Measurements from ENCODE around the gene LDLRAD1.

Gene LDLRAD1

DNA sequence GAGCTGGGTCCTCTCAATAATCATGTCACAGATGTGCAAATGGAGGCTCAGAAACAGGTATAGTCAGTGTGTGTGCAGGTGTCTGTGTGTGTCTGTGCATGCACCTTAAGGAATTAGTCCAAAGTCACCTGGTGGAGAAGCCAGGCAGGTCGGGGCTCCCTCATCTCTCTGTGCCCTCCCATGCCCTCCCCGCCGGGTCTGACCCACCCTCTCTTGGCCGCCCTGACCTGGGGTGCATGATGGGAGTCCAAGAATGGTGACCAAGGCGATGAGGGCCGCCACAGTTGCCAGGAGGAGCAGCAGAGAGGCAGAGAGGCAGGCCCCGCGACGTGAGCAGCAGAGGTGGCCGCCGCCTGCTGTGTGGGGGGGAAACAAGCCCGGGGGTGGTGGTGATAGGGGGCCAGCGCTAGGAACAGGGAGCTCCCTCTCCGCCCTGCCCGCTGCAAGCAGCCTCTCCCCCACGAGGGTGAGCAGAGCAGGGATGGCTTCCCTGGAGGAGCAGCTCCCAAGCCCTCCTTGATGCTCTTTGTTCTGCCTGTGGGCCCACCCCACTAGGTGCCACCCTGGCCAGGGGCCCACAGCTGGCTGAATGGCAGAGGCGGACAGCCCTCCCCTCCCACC is 3.9 kb downstream of the LDLRAD1 start:
- TF ChIP-seq ZFX (IDR thresholded peaks at IDR 0.05; ENCODE audit: borderline replicate concordance) = no peak
- TF ChIP-seq, protein P1, sequence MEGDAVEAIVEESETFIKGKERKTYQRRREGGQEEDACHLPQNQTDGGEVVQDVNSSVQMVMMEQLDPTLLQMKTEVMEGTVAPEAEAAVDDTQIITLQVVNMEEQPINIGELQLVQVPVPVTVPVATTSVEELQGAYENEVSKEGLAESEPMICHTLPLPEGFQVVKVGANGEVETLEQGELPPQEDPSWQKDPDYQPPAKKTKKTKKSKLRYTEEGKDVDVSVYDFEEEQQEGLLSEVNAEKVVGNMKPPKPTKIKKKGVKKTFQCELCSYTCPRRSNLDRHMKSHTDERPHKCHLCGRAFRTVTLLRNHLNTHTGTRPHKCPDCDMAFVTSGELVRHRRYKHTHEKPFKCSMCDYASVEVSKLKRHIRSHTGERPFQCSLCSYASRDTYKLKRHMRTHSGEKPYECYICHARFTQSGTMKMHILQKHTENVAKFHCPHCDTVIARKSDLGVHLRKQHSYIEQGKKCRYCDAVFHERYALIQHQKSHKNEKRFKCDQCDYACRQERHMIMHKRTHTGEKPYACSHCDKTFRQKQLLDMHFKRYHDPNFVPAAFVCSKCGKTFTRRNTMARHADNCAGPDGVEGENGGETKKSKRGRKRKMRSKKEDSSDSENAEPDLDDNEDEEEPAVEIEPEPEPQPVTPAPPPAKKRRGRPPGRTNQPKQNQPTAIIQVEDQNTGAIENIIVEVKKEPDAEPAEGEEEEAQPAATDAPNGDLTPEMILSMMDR (IDR thresholded peaks at IDR 0.05) = no peak
- H3K27ac ChIP-seq = no peak overlapping the region

DNA sequence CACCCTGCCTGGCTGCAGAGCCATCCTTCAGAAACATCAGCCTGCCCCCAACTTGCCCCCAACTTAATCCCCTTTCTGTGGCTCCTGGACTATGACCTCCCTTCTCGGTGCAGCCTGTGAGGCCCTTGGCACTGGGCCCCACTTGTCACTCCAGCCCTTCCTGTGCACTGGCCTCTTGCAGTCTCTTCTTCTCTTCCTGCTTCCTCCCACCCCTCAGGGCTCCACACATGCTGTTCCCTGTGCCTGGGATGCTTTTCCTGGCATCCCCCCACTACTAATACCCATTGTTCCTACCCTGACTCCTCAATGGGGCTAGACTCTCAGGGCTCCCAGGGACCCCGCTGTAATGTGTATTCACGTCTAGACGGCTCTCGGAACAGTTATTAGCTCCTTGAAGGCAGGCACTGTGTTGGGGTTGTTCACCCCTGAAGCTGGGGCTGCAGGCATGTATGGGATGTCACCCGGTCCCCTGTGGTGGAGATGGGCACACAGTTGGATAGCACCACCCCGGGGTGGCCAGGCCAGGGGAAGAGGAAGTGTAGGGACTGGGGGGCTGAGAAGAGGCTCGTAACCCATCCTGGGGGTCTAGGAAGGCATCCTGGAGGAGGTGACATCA is 4.5 kb downstream of the LDLRAD1 start:
- no peak for TF ChIP-seq ZFX (IDR thresholded peaks at IDR 0.05; ENCODE audit: borderline replicate concordance)
- TF ChIP-seq, protein P1 (IDR thresholded peaks at IDR 0.05) = no peak
- H3K27ac ChIP-seq = no peak overlapping the region

DNA sequence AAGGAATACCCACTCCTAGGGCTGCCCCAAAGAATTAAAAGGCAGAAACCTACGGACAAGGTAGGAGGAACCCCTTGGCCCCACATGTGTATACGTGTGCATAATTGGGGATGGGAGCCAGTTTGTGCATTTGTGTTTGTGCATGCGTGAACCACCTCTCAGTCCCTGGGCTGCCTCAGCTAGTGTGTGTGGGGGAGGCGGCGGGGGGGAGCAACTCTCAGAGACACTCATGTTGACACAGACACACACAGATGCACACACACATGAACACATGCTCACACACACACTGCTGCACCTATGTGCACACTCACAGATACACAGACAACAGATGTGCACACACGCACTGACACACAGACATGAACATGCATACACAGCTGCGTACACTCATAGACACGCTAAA is 5.1 kb downstream of the LDLRAD1 start:
- no peak overlapping the region for H3K27ac ChIP-seq
- TF ChIP-seq ZFX (IDR thresholded peaks at IDR 0.05; ENCODE audit: borderline replicate concordance) = no peak
- TF ChIP-seq, protein P1 (IDR thresholded peaks at IDR 0.05) = no peak

DNA sequence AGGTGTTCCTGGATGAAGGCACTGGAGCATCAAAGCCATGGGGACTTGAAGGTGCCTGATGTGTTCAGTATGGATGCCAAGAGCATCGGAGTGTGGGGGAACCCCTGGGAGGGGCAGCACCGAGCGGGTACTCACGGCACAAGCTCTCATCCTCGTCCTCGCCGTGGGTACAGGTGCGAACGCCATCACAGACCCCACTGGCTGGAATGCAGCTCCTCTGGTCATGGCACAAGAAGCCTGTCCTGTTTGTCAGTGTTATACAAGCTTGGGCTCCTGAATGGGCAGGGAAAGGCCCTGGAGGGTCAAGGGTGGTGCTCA is 6.0 kb downstream of the LDLRAD1 start:
- no peak overlapping the region for H3K27ac ChIP-seq
- no peak for TF ChIP-seq ZFX (IDR thresholded peaks at IDR 0.05; ENCODE audit: borderline replicate concordance)

DNA sequence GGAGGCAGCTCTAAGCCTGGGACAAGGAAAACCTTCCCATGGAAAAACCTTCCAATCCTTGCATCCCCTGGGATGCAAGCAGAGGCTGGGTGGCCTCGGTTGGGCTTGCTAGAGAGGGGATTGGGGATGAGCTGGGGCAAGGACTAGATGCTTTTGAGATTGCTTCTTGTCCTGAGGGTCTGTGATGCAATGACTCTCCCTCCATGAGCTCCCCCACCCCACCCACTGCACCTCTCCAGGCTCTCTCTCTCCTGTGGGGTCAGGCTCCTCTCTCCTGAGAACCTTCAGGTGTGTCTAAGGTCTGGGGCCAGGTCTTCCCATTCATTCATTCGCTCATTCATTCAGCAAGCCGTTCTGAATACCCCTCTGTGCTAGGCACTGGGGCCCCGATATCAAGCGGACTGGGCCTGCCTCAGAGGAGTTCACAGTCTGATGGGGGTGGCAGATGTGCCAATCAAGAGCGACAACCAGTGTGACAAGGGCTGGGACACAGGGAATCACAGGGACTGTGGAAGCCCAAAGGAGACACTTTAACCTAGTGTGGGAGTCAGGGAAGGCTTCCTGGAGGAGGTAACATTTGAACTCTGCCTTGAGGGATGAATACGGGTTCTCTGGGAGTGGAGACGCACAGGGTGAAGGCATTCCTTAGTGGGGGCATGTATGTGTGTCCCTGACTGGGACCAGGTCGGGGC is 6.5 kb downstream of the LDLRAD1 start:
- TF ChIP-seq ZFX (IDR thresholded peaks at IDR 0.05; ENCODE audit: borderline replicate concordance) = no peak
- TF ChIP-seq, protein P1 (IDR thresholded peaks at IDR 0.05) = no peak
- no peak overlapping the region for H3K27ac ChIP-seq

DNA sequence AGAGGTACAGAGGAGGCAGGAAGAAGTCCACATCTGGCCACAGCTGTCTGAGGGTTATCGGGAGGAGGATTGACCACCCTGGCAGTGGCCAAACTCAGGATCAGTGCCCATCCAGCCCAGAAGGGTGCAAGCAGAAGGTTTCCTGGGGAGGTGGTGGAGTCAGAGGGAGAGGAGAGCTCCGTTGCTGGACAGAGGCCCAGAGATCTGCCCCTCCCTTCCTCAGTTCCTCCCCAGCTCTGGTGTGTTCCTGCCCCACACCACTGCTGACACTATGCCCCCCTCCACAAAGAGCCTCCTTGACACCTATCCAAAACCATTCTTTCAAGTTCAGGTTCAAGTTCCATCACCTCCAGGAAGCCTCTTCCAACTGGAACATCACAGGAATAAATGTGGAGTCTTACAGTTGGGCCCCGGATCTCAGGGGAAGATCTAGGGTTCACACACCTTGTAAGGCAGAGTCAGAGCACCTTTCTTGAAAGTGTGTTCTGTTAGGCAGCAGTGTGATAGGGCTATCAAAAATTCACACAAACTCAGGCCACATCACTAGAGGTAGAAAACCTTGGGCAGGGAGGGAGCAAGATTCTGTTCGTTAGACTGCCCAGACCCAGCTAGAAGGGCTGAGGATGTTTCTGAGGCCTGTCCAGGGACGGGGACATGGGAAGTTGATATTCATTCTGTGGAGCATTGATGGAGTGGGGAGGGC is 7.4 kb downstream of the LDLRAD1 start:
- no peak for TF ChIP-seq ZFX (IDR thresholded peaks at IDR 0.05; ENCODE audit: borderline replicate concordance)
- TF ChIP-seq, protein P1 (IDR thresholded peaks at IDR 0.05) = no peak
- no peak overlapping the region for H3K27ac ChIP-seq

DNA sequence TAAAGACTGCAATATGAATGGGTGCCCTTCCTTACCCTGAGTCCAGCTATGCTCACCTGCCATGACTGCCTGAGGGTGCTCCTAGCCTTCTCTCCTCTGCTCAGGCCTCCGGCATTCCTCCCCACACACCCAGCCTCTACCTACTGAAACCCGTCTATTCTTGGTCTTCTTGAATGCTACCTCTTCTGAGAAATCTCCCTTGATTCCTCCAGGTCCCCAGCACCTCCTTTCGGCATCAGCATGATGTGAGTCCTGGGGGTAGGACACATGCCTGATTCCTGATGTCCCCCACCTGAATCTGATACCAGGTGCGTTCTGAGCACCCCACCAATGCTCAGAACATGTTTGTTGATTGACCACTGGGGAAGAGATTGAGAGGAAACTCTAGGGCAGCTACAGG is 8.6 kb downstream of the LDLRAD1 start:
- TF ChIP-seq, protein P1 (IDR thresholded peaks at IDR 0.05) = no peak
- no peak for TF ChIP-seq ZFX (IDR thresholded peaks at IDR 0.05; ENCODE audit: borderline replicate concordance)
- H3K27ac ChIP-seq = no peak overlapping the region

Measured in 22Rv1 (cell line).